NCI-H2171 (cell line): ENCODE results near the gene LONP1.
A peak's percentile ranks its signal among the peaks of the same experiment; 100 is the strongest.
"Not testable (repeated sequence)": the region's sequence is repeated elsewhere in the genome, so short reads cannot be mapped to it uniquely, and the experiment has no call there.

Experiments used
- DNase-seq: peaks from one replicate; lab custom pipeline; 2025; lab: John Stamatoyannopoulos, UW

The LONP1 gene, protein sequence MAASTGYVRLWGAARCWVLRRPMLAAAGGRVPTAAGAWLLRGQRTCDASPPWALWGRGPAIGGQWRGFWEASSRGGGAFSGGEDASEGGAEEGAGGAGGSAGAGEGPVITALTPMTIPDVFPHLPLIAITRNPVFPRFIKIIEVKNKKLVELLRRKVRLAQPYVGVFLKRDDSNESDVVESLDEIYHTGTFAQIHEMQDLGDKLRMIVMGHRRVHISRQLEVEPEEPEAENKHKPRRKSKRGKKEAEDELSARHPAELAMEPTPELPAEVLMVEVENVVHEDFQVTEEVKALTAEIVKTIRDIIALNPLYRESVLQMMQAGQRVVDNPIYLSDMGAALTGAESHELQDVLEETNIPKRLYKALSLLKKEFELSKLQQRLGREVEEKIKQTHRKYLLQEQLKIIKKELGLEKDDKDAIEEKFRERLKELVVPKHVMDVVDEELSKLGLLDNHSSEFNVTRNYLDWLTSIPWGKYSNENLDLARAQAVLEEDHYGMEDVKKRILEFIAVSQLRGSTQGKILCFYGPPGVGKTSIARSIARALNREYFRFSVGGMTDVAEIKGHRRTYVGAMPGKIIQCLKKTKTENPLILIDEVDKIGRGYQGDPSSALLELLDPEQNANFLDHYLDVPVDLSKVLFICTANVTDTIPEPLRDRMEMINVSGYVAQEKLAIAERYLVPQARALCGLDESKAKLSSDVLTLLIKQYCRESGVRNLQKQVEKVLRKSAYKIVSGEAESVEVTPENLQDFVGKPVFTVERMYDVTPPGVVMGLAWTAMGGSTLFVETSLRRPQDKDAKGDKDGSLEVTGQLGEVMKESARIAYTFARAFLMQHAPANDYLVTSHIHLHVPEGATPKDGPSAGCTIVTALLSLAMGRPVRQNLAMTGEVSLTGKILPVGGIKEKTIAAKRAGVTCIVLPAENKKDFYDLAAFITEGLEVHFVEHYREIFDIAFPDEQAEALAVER

DNA sequence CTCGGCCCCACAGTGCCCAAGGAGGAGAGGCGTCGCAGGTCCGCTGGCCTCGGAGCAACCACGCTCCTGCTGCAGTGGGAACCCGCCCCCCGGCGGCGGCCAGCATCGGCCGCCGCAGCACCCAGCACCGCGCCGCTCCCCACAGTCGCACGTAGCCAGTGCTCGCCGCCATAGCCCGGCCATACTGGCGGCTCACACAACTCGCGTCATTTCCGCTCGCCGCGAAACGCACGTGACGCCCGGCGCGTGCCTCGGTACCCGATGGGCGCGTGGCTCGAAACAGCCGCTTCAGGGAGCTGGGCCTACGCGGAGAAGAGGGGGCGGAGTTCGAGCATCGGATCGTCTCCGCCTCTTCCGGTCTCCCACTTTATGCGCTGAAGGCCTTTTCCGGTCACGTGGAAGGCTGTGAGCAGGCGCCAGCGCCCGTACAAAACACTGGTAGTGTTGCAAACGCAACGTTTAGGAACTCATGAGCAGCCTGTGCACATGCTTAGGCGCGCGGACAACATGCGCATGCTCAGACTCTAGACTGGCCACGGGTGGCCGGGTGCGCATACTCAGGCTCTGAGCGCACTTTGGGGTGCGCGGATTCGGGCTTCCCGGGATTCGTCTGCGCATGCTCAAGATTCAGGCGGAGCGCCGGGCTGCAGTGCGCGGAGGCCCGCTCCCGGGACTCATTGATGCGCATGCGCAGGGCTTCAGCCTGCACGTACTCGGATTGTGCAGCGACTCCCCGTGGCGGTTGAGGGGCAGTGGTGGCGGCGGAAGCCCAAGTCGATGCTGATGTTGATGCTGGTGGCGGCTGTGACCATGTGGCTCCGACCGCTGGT lies at the start of gene LONP1, which contains the start of gene CATSPERD:
Gene LONP1, minus strand, starts transcription at position 186 of the 830 bp plus-strand sequence. Its CDS starts 14 bp downstream, at position 172.
Gene CATSPERD, plus strand, starts transcription at position 677 of the 830 bp plus-strand sequence. Its CDS starts 101 bp downstream, at position 778.
- DNase-seq, result peak; percentile 99

DNA sequence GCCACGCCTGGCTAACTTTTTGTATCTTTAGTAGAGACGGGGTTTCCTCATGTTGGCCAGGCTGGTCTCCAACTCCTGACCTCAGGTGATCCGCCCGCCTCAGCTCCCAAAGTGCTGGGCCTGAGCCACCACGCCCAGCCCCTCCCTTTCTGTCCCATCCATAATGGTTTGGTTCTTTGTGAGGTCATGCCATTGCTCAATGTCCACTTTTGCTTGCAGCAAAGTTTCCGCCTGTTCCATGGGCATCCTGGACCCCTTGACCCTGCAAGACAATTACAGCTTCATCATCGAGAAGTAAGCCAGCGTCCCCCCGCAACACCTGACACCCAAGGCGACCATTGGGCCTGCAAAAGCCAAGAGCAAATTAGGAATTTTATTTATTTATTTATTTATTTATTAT lies 48.0 kb upstream of the LONP1 start:
- no peak for DNase-seq

DNA sequence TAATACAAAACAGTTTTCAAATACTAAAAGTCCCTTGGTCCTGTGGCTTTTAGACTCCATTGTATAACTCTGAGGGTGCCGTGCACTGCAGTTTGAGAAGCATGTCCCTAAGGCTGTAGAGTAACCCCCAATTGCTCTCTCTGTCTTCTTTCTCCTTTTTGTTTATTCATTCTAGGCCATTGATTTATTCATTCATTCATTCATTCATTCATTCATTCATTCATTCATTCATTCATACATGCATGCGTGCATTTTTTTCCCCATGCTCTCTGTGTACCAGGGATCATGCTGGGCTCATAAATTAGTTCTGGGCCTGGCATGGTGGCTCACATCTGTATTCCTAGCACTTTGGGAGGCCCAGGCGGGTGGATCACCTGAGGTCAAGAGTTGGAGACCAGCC lies 45.3 kb upstream of the LONP1 start:
- DNase-seq, result no peak

DNA sequence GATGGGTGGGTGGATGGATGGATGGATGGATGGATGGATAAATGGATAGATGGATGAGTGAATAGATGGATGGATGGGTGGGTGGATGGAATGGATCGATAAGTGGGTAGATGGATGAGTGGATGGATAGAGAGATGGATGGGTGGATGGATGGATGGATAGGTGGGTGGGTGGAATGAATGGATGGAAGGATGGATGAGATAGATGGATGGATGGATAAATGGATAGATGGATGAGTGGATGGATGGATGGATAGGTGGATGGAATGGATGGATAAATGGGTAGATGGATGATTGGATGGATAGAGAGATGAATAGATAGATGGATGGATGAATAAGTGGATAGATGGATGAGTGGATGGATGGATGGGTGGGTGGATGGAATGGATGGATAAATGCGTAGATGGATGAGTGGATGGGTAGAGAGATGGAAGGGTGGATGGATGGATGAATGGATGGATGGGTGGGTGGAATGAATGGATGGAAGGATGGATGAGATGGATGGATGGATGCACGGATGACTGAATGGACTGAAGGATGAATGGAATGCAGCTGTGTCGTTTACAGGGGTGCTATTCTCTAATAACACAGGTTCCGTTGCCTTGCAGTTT lies 42.8 kb upstream of the LONP1 start:
- no peak for DNase-seq

DNA sequence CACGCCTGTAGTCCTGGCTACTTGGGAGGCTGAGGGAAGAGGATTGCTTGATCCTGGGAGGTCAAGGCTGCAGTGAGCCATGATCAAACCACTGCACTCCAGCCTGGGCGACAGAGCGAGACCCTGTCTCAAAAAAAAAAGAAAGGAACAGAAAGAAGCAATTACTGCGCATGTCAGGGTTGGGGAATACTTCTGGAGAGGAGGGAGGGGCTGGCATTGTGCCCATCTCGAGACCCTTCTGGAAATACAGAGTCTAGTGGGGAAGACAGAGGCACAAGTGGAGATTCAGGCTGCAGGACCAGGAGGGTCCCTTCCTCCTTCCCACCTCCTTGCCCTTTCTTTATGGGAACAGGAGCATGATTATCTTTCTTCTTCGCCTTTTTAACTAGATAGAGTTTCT lies 33.8 kb upstream of the LONP1 start:
- DNase-seq, result no peak

DNA sequence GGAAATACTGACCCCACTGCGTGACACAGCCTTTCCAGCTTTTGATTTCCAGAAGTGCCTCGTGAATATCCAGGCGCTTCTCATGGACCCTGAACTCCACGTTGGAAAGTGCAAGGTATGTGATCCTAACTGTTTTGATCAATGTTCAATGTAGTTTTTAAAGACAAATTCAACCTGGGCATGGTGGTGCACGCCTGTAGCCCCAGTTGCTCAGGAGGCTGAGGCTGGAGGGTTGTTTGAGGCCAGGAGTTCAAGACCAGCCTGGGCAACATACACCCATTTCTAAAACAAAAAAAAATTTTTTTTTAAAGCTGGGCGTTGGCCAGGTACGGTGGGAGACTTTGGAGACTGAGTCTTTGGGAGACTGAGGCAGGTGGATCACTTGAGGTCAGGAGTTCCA lies 31.8 kb upstream of the LONP1 start:
- no peak for DNase-seq

DNA sequence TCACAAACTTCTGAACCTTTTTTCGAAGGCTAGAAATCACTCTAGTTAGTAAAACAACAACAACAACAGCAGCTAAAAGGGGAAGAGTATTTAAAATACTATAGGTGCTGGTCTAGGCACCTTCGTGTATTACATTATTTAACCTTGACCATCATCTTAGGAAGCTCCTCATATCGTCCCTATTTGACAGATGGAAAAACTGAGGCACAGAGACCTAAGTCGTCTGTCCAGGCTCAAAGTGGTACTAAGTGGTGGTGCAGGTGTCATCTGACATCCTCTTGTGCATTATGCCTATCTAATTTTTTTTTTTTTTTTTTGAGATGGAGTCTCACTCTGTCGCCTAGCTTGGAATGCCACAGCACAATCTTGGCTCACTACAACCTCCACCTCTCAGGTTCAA lies 29.6 kb upstream of the LONP1 start:
- DNase-seq, result no peak

DNA sequence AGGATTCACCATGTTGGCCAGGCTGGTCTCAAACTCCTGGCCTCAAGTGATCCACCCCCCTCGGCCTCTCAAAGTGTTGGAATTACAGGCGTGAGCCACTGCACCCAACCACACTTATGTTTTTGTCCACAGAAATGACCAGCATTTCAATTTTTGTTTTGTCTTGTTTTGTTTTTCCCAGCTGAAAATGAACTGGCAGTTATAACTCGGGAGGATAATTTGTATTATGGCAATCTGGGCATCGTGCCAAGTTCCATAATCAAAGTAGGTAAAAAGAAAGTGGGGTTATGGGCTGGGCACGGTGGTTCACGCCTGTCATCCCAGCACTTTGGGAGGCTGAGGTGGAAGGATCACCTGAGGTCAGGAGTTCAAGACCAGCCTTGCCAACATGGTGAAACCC lies 29.0 kb upstream of the LONP1 start:
- DNase-seq, result peak; percentile 12

DNA sequence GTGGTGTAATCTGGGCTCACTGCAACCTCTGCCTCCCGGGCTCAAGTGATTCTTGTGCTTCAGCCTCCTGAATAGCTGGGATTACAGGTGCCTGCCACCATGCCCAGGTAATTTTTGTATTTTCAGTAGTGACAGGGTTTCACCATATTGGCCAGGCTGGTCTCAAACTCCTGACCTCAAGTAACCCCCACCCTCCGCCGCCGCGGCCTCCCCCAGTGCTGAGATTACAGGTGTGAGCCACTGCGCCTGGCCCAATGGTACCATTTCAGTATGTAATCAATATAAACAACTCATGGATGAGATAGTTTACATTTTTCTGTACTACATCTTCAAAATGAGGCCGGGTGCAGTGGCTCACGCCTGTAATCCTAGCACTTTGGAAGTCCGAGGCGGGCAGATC lies 25.1 kb upstream of the LONP1 start:
- not testable (repeated sequence) for DNase-seq

DNA sequence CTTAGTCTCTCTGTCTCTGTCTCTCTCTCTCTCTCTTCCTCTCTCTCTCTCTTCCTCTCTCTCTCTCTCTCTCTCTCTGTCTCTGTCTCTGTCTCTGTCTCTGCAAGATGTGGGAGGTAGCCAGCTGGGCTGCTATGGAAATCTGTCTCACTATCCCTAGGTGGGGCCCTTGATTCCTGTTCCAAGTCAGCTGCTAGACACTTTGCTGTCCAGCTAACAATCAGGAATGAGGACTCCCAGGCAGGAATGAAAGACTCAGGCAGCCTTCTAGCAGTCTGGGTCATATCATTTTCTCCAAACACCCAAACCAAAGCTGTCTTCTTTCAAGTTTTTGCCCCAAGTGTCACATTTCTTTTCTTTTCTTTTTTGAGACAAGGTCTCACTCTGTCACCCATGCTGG lies 23.7 kb upstream of the LONP1 start:
- DNase-seq, result no peak

DNA sequence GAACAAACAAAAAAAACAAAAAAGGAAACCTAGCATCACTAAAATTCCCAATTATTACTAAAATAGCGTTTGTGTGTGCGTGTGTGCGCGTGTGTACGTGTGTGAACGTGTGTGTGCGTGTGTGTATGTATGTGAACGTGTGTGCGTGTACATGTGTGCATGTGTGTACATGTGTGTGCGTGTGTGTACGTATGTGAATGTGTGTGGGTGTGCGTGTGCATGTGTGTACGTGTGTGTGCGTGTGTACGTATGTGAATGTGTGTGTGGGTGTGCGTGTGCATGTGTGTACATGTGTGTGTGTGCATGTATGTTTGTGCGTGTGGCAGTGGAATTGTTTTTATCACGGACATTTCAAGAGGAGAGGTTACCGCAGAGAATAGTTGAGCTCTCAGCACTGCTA lies 22.1 kb upstream of the LONP1 start:
- DNase-seq, result no peak

DNA sequence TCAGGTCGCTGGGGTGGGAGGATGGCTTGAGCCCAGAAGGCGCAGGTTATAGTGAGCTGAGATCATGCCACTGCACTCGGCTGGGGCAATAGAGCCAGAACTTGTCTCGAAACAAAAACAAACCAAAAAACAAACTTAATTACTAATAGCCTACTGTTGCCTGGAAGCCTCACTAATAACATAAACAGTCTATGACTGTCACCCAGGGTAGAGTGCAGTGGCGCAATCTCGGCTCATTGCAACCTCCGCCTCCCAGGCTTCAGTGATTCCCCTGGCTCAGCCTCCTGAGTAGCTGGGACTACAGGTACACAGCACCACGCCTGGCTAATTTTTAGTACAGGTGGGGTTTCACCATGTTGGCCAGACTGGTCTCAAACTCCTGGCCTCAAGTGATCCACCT lies 18.5 kb upstream of the LONP1 start:
- no peak for DNase-seq

DNA sequence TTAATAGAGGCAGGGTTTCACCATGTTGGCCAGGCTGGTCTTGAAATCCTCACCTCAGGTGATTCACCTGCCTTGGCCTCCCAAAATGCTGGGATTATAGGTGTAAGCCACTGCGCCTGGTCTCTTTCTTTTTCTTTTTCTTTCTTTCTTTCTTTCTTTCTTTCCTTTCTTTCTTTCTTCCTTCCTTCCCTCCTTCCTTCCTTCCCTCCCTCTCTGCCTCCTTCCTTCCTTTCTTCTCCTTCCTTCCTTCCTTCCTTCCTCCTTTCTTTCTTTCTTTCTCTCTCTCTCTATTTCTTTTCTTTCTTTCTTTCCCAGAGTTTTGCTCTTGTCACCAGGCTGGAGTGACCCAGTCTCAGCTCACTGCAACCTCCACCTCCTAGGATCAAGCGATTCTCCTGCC lies 13.2 kb upstream of the LONP1 start:
- not testable (repeated sequence) for DNase-seq

DNA sequence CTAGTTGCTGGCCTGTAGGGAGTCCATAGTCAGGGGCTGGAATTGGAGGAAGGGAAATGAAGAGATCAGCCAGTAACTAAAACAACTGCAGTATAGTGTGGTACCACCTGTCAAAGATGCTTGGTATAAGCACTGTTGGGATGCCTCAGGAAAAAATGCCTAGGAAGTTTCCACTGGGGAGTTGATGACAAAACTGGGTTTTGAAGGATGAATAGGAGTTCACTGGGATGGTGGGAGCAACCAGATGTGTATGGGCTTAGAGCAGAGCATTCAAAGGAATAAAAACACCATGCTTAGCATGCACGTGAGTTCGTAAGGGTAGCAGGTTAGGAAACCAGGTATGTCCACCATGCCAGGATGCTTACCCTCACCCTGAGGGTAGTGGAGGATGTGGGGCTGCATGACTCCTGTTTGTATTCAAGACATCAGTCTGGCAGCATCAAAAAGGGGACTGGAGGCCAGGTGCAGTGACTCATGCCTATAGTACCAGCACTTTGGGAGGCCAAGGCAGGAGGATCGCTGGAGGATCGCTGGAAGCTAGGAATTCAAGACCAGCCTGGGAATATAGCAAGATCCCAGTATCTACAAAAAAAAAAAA lies 7.6 kb upstream of the LONP1 start:
- no peak for DNase-seq

DNA sequence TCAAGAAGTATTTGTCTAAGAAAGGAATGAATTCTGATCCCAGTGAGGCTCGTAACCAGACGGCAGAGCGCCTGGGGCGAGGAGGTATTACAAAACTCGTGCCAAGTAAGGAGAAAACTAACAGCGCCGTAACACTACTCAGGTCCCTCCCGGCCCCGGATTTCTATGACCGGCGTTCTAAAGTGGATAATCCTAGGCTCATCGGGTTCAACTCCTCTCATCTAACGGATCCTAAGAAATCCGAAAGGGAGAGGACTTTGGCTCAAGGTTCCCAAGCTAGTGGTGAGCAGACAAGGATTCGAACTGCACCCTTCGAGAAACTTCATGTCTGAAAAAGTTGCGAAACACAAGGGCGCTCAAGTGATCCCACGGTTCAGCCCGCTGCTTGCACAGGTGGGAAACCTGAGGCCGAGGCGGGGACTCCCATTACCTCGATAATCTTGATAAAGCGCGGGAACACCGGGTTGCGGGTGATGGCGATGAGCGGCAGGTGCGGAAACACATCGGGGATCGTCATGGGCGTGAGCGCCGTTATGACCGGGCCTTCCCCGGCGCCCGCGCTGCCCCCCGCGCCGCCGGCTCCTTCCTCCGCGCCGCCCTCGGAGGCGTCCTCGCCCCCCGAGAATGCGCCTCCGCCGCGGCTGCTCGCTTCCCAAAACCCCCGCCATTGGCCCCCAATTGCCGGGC lies 529 bp downstream of the LONP1 start:
- peak; percentile 19 for DNase-seq

DNA sequence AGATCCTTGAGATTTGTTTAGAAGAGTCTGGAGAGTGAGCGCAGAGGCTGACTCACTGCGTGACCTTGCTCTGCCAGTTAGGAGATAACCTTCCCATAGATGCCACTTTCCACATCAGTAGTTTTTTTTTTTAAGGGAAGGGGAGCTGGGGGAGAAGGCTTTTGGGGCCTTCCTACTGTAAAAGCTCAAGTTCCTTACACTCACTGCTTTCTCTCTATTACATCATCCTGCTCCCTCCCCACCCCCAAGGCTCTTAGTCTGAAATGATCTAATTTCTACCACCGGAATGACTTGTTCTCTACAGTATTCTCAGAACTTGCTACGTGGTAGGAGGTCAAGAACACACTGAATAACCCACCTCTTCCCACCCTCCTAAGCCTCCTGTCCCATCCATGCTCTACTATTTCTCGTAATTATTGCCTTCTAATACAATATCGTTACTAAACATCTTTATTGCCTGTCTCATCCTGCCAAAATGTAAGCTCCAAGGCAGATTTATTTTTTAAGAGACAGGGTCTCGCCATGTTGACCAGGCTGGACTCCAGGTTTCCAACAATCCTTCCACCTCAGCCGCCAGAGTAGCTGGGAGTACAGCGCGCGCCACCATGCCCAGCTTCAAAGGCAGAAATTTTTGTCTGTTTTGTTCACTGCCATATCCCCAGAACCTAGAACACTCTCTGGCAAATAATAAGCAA lies 1.2 kb downstream of the LONP1 start:
- no peak for DNase-seq

DNA sequence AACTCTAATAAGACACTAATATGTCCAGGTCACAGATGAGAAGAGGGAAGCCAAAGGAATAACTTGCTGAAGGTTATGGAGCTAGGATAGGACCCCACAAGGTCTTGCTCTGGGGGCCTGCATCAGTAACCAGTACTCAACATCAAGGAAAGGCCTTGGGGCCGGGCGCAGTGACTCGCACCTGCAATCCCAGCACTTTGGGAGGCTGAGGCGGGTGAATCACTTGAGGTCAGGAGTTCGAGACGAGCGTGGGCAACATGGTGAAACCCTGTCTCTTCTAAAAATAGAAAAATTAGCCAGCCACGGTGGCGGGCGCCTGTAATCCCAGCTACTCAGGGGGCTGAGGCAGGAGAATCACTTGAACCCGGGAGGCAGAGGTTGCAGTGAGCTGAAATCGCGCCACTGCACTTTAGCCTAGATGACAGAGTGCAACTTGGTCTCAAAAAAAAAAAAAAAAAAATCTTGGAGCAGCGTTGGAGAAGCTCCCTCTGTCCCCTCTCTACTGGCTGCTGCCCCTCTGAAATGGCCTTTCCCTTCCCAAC lies 1.8 kb downstream of the LONP1 start:
- DNase-seq, result no peak

DNA sequence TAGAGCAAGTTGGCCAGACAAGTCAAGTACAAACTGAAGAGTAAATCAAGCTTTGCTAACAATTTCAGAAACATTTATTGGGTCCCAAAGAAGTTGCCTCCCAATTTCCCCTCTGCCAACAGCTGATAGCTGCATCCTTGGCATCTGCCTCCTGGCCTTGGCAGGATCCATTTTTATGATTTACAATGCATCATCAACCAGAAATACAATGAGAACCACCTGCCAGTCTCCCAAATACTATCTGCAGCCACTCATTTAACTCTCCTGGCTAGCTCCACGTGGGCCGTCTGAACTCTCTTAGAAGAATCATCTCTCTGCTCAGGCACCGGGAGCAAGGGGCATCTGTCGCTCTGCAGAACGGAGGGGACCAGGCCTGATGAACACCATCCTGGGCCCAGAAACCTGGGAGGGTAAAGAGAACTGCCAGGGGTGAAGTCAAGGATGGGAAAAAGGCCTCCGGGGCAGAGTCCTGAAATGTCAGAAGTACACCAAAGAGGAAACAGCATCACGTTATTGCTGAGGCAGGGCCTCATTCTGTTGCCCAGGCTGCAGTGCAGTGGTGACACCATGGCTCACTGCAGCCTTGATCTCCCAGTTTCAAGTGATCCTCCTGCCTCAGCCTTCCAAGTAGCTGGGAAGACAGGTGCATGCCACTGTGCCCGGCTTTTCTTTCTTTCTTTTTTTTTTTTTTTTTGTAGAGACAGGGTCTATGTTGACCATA lies 2.6 kb downstream of the LONP1 start:
- no peak for DNase-seq

DNA sequence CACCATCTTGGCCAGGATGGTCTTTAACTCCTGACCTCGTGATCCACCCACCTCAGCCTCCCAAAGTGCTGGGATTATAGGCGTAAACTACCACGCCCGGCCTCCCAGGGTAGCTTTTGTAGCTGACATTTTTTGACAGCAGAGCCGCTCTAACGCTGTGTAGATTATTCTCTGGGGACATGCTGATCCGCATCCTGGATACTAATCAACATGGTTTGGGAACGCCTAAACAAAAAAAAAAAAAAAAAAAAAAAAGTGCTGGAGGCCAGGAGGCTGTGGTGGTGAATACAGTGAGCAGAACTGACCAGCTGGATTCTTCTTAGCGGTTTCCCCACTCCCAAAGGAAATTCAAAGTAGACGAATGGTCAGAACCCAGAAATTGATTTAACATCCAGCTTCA lies 5.1 kb downstream of the LONP1 start:
- DNase-seq, result no peak
